ENCODE data around the gene HASPIN. TPM values are rescaled to one million over a fixed set of nuclear protein-coding genes. Genes with fewer than 3 reads are reported as not detected.

The HASPIN gene
- total and polyA plus RNA-seq, 9 of the 15 experiments (the other 6 are each of a cell fraction or from before 2014, with no cell fraction given) = 0.81 to 13.5 (median 9.9) TPM

DNA sequence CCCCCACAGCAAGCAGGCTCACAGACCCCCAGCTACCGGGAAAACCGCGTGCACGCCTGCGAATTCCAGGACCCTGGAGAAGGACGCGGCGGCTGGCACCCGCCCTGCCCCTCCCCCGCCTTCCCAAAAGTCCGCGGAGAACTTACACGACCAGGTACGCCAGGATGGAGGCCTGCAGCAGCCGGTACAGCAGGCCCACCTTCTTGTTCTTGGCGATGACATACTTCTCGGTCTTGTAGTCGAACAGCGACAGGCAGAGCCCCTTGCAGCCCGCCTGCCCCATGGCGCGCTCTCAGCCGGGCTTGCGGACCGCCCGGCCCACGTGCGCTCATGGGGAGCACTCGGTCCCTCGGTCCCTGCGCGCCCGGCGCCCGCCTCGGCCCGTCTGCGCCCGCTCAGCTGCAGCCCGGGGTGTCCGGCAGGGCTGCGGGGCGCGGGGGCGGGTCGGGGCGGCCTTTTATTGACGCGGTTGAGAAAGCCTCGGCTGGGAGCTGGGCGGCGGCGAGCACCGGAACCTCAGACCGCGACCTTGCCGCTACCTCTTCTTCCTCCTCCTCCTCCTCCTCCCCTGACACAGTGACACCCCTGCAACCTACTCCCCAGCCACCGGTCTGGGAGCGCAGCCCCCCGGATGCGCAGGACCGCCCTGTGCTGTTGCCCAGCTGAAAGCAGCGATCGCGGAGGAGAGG lies 27.8 kb upstream of the HASPIN start, which contains the start of gene P2RX5 (continued):
- TF ChIP-seq ZNF280B (CRISPR knock-in tag; IDR thresholded peaks at IDR 0.05) (no peak), MTA1 (IDR thresholded peaks at IDR 0.05; ENCODE audit: borderline replicate concordance) (no peak), DMBX1 (CRISPR knock-in tag; IDR thresholded peaks at IDR 0.05; ENCODE audit: borderline replicate concordance) (no peak), MIER1 (IDR thresholded peaks at IDR 0.05; ENCODE audit: low read depth) (0 out of 2 replicates have a peak, but pooled peaks have one; percentile 29), ZFX (CRISPR knock-in tag; IDR thresholded peaks at IDR 0.05) (0 out of 2 replicates have a peak, but pooled peaks have one; percentile 20), POU5F1 (IDR thresholded peaks at IDR 0.05; ENCODE audit: borderline replicate concordance, low read depth, low read length, partially characterized antibody) (no peak), GATAD2A (IDR thresholded peaks at IDR 0.05) (no peak), ELK3 (CRISPR knock-in tag; IDR thresholded peaks at IDR 0.05) (no peak), SMARCA5 (IDR thresholded peaks at IDR 0.05) (no peak), ZNF764 (CRISPR knock-in tag; IDR thresholded peaks at IDR 0.05; ENCODE audit: low read depth) (no peak), BRCA1 (IDR thresholded peaks at IDR 0.05) (no peak), BRCA1 (CRISPR knock-in tag; IDR thresholded peaks at IDR 0.05) (no peak)
- TF ChIP-seq, protein P1, sequence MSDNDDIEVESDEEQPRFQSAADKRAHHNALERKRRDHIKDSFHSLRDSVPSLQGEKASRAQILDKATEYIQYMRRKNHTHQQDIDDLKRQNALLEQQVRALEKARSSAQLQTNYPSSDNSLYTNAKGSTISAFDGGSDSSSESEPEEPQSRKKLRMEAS (CRISPR knock-in tag; IDR thresholded peaks at IDR 0.05) = peak; percentile 21; the same call in 1 of the 2 replicates
